Gastrocnemius medialis (tissue), 4 donors: ENCODE data around the gene RBPMS2. TPM values are rescaled to one million over a fixed set of nuclear protein-coding genes. Genes with fewer than 3 reads are reported as not detected.

ENCODE experiments used
- ATAC-seq, 2 donors: fragments of 150-250 bp; one replicate each; pipeline ENCODE4 v1.9.1; 2016
- DNase-seq, 2 donors: peaks; one replicate each; pipeline ENCODE4 v3.0.0-alpha.2; 2019
- H3K27ac ChIP-seq, 4 donors: fragments of 200-600 bp; sonication (generic); 1 replicate in 1 of 4; 2 replicates in 3 of 4; pipeline ENCODE4 v1.5.1; 2016 to 2018; ENCODE audit warnings: mild to moderate bottlenecking in 2 of 4, moderate library complexity in 1 of 4
- H3K27me3 ChIP-seq, 3 donors: fragments of 200-600 bp; sonication (generic) in 2 of 3; 1 replicate in 1 of 3; 2 replicates in 2 of 3; pipeline versions ENCODE4 v1.5.1 to v1.6.0; 2016 to 2019; ENCODE audit warnings: mild to moderate bottlenecking in 1 of 3, moderate library complexity in 1 of 3
- H3K36me3 ChIP-seq, 2 donors: fragments of 200-600 bp; sonication (generic) in 1 of 2; one replicate each; pipeline ENCODE4 v1.5.1; 2017 to 2018
- H3K4me1 ChIP-seq, 2 donors: fragments of 200-600 bp; sonication (generic) in 1 of 2; one replicate each; pipeline ENCODE4 v1.5.1; 2016 to 2017; ENCODE audit warnings: mild to moderate bottlenecking in 2 of 2
- H3K4me3 ChIP-seq, 4 donors: fragments of 200-600 bp; sonication (generic) in 3 of 4; 1 replicate in 1 of 4; 2 replicates in 3 of 4; pipeline ENCODE4 v1.5.1; 2016 to 2019; ENCODE audit warnings: mild to moderate bottlenecking in 2 of 4
- H3K9me3 ChIP-seq, 3 donors: fragments of 200-600 bp; sonication (generic) in 2 of 3; 1 replicate in 1 of 3; 2 replicates in 2 of 3; pipeline ENCODE4 v1.5.1; 2016 to 2019
- POLR2A ChIP-seq, 2 donors: fragments of 450-650 bp; IDR thresholded peaks; one replicate each; pipeline ENCODE4 v1.6.1; 2017; ENCODE audit warnings: antibody characterized with exemption in 2 of 2, mild to moderate bottlenecking in 2 of 2, moderate library complexity in 2 of 2
- in situ Hi-C, 4 donors: fragments of 200-750 bp; cut with MboI; loops; one replicate each; pipeline versions ENCODE4 v1.15.0 to v1.8.0; 2017; ENCODE audit warnings: low sequenced_read_pairs in 4 of 4
- intact Hi-C: fragments of 100-400 bp; cut with DNase I; formaldehyde crosslinking; loops from one replicate; pipeline ENCODE4 v1.15.1; 2023; ENCODE audit warnings: low total_unique reads
- total RNA-seq, 4 donors: library from RNA; depleted of rRNA; stranded (reverse); fragments of >200 nt; gene quantifications; one replicate each; pipeline versions ENCODE4 v1.1.0 to v1.2.3, GENCODE V29; 2016
- TF ChIP-seq, protein P1 (sequence below), 5 experiments: fragments of 450-650 bp in 3 of 5; fragments of 200-600 bp in 2 of 5; sonication (generic) in 2 of 5; IDR thresholded peaks in 4 of 5; conservative IDR thresholded peaks in 1 of 5; 1 replicate in 4 of 5; 2 replicates in 1 of 5; pipeline ENCODE4 v1.5.1; 2016 to 2019; ENCODE audit warnings: antibody characterized with exemption in 5 of 5, mild to moderate bottlenecking in 3 of 5, moderate library complexity in 3 of 5

RBPMS2 gene
- total RNA-seq, 4 donors from 2014 or later, result 0.11 to 0.61 (median 0.35) TPM

DNA sequence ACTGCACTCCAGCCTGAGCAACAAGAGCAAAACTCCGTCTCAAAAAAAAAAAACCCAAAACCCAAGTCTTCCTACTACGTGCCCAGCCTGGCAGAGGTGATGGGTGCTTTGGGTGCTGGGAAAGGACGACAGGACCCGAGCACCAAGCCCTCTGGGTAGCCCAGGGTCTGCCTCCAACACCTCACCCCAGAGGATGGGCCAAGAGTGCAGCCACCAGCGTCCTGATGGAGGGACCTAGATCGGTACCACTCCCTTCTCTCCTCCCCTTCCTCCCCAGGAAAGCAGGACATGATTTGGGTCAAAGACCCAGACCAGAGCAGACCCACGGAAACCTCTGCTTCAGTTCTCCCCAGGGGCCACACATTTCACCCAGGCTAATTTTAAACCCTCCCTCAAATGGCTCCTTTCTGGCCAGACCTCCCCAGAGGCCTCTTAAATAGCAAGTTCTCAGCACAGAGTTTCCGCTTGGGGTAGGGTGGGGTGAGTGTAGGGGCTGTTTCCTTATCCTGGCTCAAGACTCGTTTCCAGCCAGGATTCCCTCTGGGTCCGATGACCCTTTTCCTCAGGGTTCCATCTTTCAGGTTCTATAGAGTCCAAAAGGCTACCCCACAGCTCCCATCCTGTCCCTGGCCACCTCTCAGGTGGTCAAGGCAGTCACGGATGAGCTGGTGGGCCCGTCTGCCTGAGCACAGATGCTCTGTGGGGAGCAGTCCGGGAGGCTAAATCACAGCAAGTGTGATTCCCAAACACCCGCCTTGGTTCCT, 20.5 kb downstream of the RBPMS2 start:
- intact Hi-C loops, result no loop called here
- in situ Hi-C loops, result no loop called here
- no peaks in the 10 kb centered on the region for H3K27me3 ChIP-seq
- DNase-seq (no peak), ATAC-seq (peak; percentile 48 to 61)
- no peaks in the 10 kb centered on the region for H3K9me3 ChIP-seq
- H3K4me3 ChIP-seq, result no peak overlapping the region
- peaks cover 0 to 2% of the 10 kb centered on the region in 2 donors for H3K4me1 ChIP-seq
- TF ChIP-seq POLR2A (IDR thresholded peaks at IDR 0.05), result no peak
- TF ChIP-seq, protein P1, sequence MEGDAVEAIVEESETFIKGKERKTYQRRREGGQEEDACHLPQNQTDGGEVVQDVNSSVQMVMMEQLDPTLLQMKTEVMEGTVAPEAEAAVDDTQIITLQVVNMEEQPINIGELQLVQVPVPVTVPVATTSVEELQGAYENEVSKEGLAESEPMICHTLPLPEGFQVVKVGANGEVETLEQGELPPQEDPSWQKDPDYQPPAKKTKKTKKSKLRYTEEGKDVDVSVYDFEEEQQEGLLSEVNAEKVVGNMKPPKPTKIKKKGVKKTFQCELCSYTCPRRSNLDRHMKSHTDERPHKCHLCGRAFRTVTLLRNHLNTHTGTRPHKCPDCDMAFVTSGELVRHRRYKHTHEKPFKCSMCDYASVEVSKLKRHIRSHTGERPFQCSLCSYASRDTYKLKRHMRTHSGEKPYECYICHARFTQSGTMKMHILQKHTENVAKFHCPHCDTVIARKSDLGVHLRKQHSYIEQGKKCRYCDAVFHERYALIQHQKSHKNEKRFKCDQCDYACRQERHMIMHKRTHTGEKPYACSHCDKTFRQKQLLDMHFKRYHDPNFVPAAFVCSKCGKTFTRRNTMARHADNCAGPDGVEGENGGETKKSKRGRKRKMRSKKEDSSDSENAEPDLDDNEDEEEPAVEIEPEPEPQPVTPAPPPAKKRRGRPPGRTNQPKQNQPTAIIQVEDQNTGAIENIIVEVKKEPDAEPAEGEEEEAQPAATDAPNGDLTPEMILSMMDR (IDR thresholded peaks at IDR 0.05 in 4 of 5, conservative IDR thresholded peaks at IDR 0.05 in 1 of 5), result no peak
- no peaks in the 10 kb centered on the region for H3K36me3 ChIP-seq
- H3K27ac ChIP-seq, result peak overlapping the region; percentile 16 to 69 (median 46)

DNA sequence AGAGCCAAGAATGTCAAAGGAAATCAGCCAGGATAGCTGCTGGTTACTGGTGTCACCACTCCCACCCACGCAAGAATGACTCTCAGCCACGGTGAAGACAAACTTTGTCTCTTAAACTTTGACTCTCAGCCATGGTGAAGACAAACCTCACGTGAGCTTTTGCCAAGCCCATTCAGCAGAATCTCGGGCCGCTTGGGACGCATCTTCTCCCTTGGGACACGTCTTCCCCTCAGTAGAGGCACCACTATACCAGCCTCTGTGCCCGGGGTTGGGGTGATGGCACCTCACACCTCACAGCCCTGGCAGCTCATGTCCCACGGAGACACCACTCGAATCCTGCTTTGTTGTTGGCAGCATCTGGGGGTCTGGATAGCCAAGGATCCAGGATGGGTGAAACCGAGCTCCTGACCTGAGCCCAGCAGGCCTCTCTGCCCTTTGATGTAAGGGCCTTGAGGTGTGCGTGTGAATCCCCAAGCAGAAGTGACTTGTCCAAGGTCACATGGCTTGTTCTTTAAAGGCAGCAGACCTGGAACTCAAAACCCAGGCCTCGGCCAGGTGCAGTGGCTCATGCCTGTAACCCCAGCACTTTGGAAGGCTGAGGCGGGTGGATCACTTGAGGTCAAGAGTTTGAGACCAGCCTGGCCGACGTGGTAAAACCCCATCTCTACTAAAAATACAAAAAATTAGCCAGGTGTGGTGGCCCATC, 21.8 kb downstream of the RBPMS2 start:
- TF ChIP-seq, protein P1 (IDR thresholded peaks at IDR 0.05 in 4 of 5, conservative IDR thresholded peaks at IDR 0.05 in 1 of 5), result no peak
- no peak for TF ChIP-seq POLR2A (IDR thresholded peaks at IDR 0.05)
- intact Hi-C loops (no loop called here), in situ Hi-C loops (no loop called here)
- H3K36me3 ChIP-seq, result no peaks in the 10 kb centered on the region
- H3K4me3 ChIP-seq, result no peak overlapping the region
- peaks cover 0 to 12% of the 10 kb centered on the region in 2 donors for H3K4me1 ChIP-seq
- no peaks in the 10 kb centered on the region for H3K27me3 ChIP-seq
- H3K9me3 ChIP-seq, result no peaks in the 10 kb centered on the region
- no peak for ATAC-seq
- H3K27ac ChIP-seq, result no peak overlapping the region
- no peak for DNase-seq

DNA sequence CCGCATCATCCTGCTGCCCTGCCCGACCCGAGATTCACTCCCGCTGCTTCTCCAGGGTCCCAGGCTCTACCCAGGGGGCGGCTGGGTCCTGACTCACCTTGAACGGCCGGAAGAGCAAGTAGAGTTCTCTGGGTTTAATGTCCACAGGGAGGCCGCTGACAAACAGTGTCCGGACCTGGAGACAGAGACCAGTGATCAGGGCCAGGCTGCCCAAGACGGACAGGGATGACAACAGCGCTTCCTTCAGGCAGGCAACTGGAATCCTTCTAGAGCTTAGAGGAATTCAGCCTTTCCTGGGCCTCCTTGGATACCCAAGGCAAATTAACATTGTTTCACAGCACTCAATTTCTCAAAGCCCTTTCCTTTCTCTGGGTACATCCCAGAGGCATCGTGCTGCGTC, 23.9 kb downstream of the RBPMS2 start:
- TF ChIP-seq, protein P1 (IDR thresholded peaks at IDR 0.05 in 4 of 5, conservative IDR thresholded peaks at IDR 0.05 in 1 of 5), result no peak
- no peak for TF ChIP-seq POLR2A (IDR thresholded peaks at IDR 0.05)
- DNase-seq (no peak), ATAC-seq (no peak)
- Histone ChIP-seq H3K27ac (no peak overlapping the region), H3K4me1 (peaks cover 0 to 12% of the 10 kb centered on the region in 2 donors), H3K36me3 (no peaks in the 10 kb centered on the region), H3K27me3 (no peaks in the 10 kb centered on the region), H3K9me3 (no peaks in the 10 kb centered on the region), H3K4me3 (no peak overlapping the region)
- in situ Hi-C loops, result no loop called here
- intact Hi-C loops, result no loop called here

DNA sequence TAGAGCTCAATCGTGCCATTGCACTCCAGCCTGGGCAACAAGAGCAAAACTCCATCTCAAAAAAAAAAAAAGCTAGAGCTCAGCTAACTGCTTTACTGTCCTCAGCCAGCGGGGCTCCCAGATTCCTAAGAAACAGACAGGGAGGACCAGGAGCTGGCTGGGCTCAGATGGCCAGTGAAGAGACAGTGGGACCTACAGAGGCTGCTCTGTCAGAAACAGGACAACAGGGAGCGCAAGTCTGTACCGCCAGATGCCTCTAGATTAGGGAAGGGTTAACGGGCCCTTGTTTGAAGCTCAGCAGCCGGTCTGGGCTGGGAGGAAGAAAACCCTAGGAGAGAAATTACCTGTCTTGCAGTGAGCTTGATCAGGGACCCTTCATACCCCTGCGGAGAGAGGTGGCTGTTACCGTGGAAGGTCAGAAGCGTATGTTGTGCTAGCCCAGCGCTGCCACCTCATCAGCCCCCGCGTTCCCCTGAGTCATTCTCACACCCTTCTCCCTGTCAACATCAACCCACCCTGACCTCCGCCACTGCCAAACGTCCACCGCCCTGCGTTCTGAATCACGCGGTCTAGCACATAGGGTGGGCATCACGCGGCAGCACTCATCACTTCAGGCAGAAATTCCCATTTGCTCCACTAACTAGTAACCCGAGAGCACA, 25.3 kb downstream of the RBPMS2 start:
- no peak overlapping the region for H3K4me3 ChIP-seq
- TF ChIP-seq, protein P1 (IDR thresholded peaks at IDR 0.05 in 4 of 5, conservative IDR thresholded peaks at IDR 0.05 in 1 of 5), result no peak
- no peak for TF ChIP-seq POLR2A (IDR thresholded peaks at IDR 0.05)
- H3K9me3 ChIP-seq, result no peaks in the 10 kb centered on the region
- peaks cover 0 to 12% of the 10 kb centered on the region in 2 donors for H3K4me1 ChIP-seq
- no peaks in the 10 kb centered on the region for H3K27me3 ChIP-seq
- no peak overlapping the region for H3K27ac ChIP-seq
- DNase-seq (no peak), ATAC-seq (no peak)
- in situ Hi-C loops (loop anchor here in 1 of 4 donors (25.0 kb wide), 1 partner anchor 162 kb away; the partner anchor contains the start of gene ANKDD1A), intact Hi-C loops (no loop called here)
- H3K36me3 ChIP-seq, result no peaks in the 10 kb centered on the region
